Body of pancreas (tissue), 4 donors: ENCODE measurements around the gene PPP6C. TPM values are rescaled to one million over a fixed set of nuclear protein-coding genes. Genes with fewer than 3 reads are reported as not detected.
"Not testable (repeated sequence)": the region's sequence is repeated elsewhere in the genome, so short reads cannot be mapped to it uniquely, and the experiment has no call there.

Source experiments
- ATAC-seq: fragments of 150-250 bp; one replicate; pipeline ENCODE4 v1.9.1; 2016
- DNase-seq, 4 donors: peaks; one replicate each; pipeline ENCODE4 v3.0.0-alpha.2; 2019
- H3K27ac ChIP-seq, 4 donors: fragments of 200-600 bp; sonication (generic); 1 replicate in 3 of 4; 2 replicates in 1 of 4; pipeline versions ENCODE4 v1.5.1 to v1.6.1; 2016 to 2019; ENCODE audit warnings: mild to moderate bottlenecking in 1 of 4, mixed read lengths in 1 of 4, moderate library complexity in 1 of 4
- H3K27me3 ChIP-seq, 2 donors: fragments of 200-600 bp; sonication (generic); one replicate each; pipeline ENCODE4 v1.6.0; 2016; ENCODE audit warnings: mild to moderate bottlenecking in 1 of 2
- H3K36me3 ChIP-seq, 2 donors: fragments of 200-600 bp; sonication (generic); replicated peaks in 1 of 2; 2 replicates each; pipeline ENCODE4 v1.5.1; 2016; ENCODE audit warnings: low read depth in 2 of 2; ENCODE audit not compliant: insufficient read depth in 1 of 2
- H3K4me1 ChIP-seq: fragments of 200-600 bp; sonication (generic); one replicate; pipeline ENCODE4 v1.6.0; 2016
- H3K4me3 ChIP-seq, 2 donors: fragments of 200-600 bp; sonication (generic); 1 replicate in 1 of 2; 2 replicates in 1 of 2; pipeline ENCODE4 v1.5.1; 2016 to 2019
- H3K9me3 ChIP-seq, 3 donors: fragments of 200-600 bp; sonication (generic); 1 replicate in 2 of 3; 2 replicates in 1 of 3; pipeline ENCODE4 v1.5.1; 2016
- CTCF ChIP-seq, 7 experiments: fragments of 450-650 bp in 4 of 7; fragments of 200-600 bp in 3 of 7; sonication (generic) in 3 of 7; IDR thresholded peaks; one replicate each; pipeline ENCODE4 v1.5.1; 2016 to 2019; ENCODE audit warnings: antibody characterized with exemption in 7 of 7
- POLR2A ChIP-seq, 3 donors: fragments of 450-650 bp; IDR thresholded peaks; one replicate each; pipeline ENCODE4 v1.6.1; 2016; ENCODE audit warnings: antibody characterized with exemption in 3 of 3, mild to moderate bottlenecking in 2 of 3
- WGBS, 2 donors: methylation state at CpG; one replicate each; pipeline ENCODE4 v1.1.5; 2017; 5-methylcytosine and 5-hydroxymethylcytosine counted together
- intact Hi-C: fragments of 100-400 bp; cut with DNase I; formaldehyde crosslinking; loops from one replicate; pipeline ENCODE4 v1.15.1; 2023
- total RNA-seq, 2 donors: library from RNA; depleted of rRNA; stranded (reverse); fragments of >200 nt; gene quantifications; one replicate each; pipeline ENCODE4 v1.1.0, GENCODE V29; 2016

Gene PPP6C
- total RNA-seq, 2 donors from 2014 or later: 13.8 to 19.5 TPM

GRCh38 chr9:125169895-125170294, 19.7 kb downstream of the PPP6C start:
- ATAC-seq (no peak), DNase-seq (no peak)
- no peak for TF ChIP-seq CTCF (IDR thresholded peaks at IDR 0.05)
- no peak for TF ChIP-seq POLR2A (IDR thresholded peaks at IDR 0.05)
- no peaks in the 10 kb centered on the region for H3K27me3 ChIP-seq
- H3K27ac ChIP-seq: no peak overlapping the region
- intact Hi-C loops: no loop called here
- H3K4me3 ChIP-seq: no peak overlapping the region
- no peaks in the 10 kb centered on the region for H3K9me3 ChIP-seq
- H3K4me1 ChIP-seq: peaks cover 14% of the 10 kb centered on the region
- peaks cover 3 to 7% of the 10 kb centered on the region in 2 donors for H3K36me3 ChIP-seq

DNA sequence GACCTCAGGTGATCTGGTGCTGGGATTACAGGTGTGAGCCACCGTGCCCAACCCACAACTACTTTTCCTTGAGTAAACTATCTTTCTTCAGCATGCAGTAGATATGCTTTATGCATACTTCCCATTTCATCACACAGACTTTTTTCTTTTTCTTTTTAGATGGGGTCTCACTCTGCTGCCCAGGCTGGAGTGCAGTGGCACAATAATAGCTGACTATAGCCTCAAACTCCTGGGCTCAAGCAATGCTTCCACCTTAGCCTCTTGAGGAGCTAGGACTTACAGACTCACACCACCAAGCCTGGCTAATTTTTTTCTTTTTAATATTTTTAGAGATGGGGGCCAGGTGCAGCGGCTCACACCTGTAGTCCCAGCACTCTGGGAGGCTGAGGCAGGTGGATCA, 22.8 kb downstream of the PPP6C start:
- ATAC-seq (no peak), DNase-seq (no peak)
- Histone ChIP-seq H3K27me3 (no peaks in the 10 kb centered on the region), H3K9me3 (no peaks in the 10 kb centered on the region), H3K27ac (no peak overlapping the region), H3K4me1 (no peaks in the 10 kb centered on the region), H3K4me3 (no peak overlapping the region), H3K36me3 (peaks cover 3 to 7% of the 10 kb centered on the region in 2 donors)
- intact Hi-C loops: no loop called here
- 86 to 92% methylated on average over 2 of the region's 2 CpGs for WGBS, 2 donors
- TF ChIP-seq POLR2A (IDR thresholded peaks at IDR 0.05): no peak
- TF ChIP-seq CTCF (IDR thresholded peaks at IDR 0.05): no peak

GRCh38 chr9:125162891-125163290, 26.7 kb downstream of the PPP6C start:
- H3K4me3 ChIP-seq, H3K27me3 ChIP-seq, DNase-seq, H3K9me3 ChIP-seq, H3K36me3 ChIP-seq, H3K4me1 ChIP-seq, ATAC-seq, intact Hi-C loops, H3K27ac ChIP-seq: not testable (repeated sequence)
- 94 to 95% methylated on average over 6 of the region's 6 CpGs for WGBS, 2 donors

- H3K27ac ChIP-seq: no peak overlapping the region
These were observed 28.2 kb downstream of the PPP6C start for GRCh38 chr9:125161284-125161918.

GRCh38 chr9:125160750-125161149, 28.9 kb downstream of the PPP6C start:
- ATAC-seq (no peak), DNase-seq (no peak)
- Histone ChIP-seq H3K27me3 (no peaks in the 10 kb centered on the region), H3K36me3 (no peaks in the 10 kb centered on the region), H3K4me1 (no peaks in the 10 kb centered on the region), H3K4me3 (no peak overlapping the region), H3K27ac (no peak overlapping the region), H3K9me3 (no peaks in the 10 kb centered on the region)
- TF ChIP-seq CTCF (IDR thresholded peaks at IDR 0.05): no peak
- intact Hi-C loops: no loop called here

More at GRCh38 chr9:125161284-125161918, 28.2 kb downstream of the PPP6C start:
- no peaks in the 10 kb centered on the region for H3K36me3 ChIP-seq
- H3K9me3 ChIP-seq: no peaks in the 10 kb centered on the region
- whole genome bisulfite sequencing, 2 donors: 68 to 81% methylated on average over 3 of the region's 3 CpGs
- H3K27me3 ChIP-seq: no peaks in the 10 kb centered on the region
- H3K4me1 ChIP-seq: no peaks in the 10 kb centered on the region
- DNase-seq (no peak), ATAC-seq (no peak)
- intact Hi-C loops: no loop called here
- H3K4me3 ChIP-seq: no peak overlapping the region
- no peak for TF ChIP-seq CTCF (IDR thresholded peaks at IDR 0.05)
- TF ChIP-seq POLR2A (IDR thresholded peaks at IDR 0.05): no peak
